Heart left ventricle (tissue), 16 donors: ENCODE results near the gene CCNL2. TPM values are rescaled to one million over a fixed set of nuclear protein-coding genes. Genes with fewer than 3 reads are reported as not detected.
"Not testable (repeated sequence)": the region's sequence is repeated elsewhere in the genome, so short reads cannot be mapped to it uniquely, and the experiment has no call there.

Experiments used
- ATAC-seq, 4 donors: fragments of 200-7000 bp; cut with Tn5 transposase; one replicate each; pipeline ENCODE4 v1.9.1; 2020 to 2022; ENCODE audit warnings: moderate library complexity in 4 of 4, mild to moderate bottlenecking in 3 of 4, moderate number of reproducible peaks in 1 of 4
- DNase-seq, 5 donors: peaks; one replicate each; pipeline ENCODE4 v3.0.0-alpha.2; 2020
- H3K27ac ChIP-seq, 12 donors: fragments of 200-600 bp; sonication (generic) in 4 of 12; one replicate each; pipeline versions ENCODE4 v1.5.0 to v1.8.0; 2016 to 2022; ENCODE audit warnings: mild to moderate bottlenecking in 2 of 12
- H3K27me3 ChIP-seq, 9 donors: fragments of 200-600 bp; sonication (generic) in 2 of 9; one replicate each; pipeline versions ENCODE4 v1.5.1 to v1.8.0; 2016 to 2022; ENCODE audit warnings: mild to moderate bottlenecking in 3 of 9
- H3K36me3 ChIP-seq, 9 donors: fragments of 200-600 bp; sonication (generic) in 2 of 9; one replicate each; pipeline versions ENCODE4 v1.5.0 to v1.8.0; 2018 to 2022; ENCODE audit warnings: mild to moderate bottlenecking in 2 of 9
- H3K4me1 ChIP-seq, 12 donors: fragments of 200-600 bp; sonication (generic) in 4 of 12; one replicate each; pipeline versions ENCODE4 v1.5.0 to v1.8.0; 2016 to 2022; ENCODE audit warnings: mild to moderate bottlenecking in 3 of 12
- H3K4me3 ChIP-seq, 12 donors: fragments of 200-600 bp; sonication (generic) in 4 of 12; one replicate each; pipeline versions ENCODE4 v1.5.0 to v1.8.0; 2017 to 2022; ENCODE audit warnings: mild to moderate bottlenecking in 9 of 12, moderate library complexity in 4 of 12
- H3K9me3 ChIP-seq, 12 donors: fragments of 200-600 bp; sonication (generic) in 4 of 12; one replicate each; pipeline versions ENCODE4 v1.5.0 to v1.8.0; 2016 to 2022; ENCODE audit warnings: mild to moderate bottlenecking in 1 of 12
- POLR2A ChIP-seq, 2 donors: fragments of 450-650 bp; IDR thresholded peaks; one replicate each; pipeline ENCODE4 v1.6.1; 2017; ENCODE audit warnings: antibody characterized with exemption in 2 of 2, mild to moderate bottlenecking in 2 of 2, moderate library complexity in 2 of 2
- WGBS, 4 donors: extraction: QIAGEN DNeasy Blood & Tissue Kit in 2 of 4; methylation state at CpG; one replicate each; pipeline versions ENCODE4 v1.1.5 to v1.1.7; 2013 to 2018; 5-methylcytosine and 5-hydroxymethylcytosine counted together
- intact Hi-C, 10 donors: fragments of 100-400 bp; cut with DNase I; formaldehyde crosslinking; loops; one replicate each; pipeline versions ENCODE4 v1.11.1 to v1.14.2; 2022
- polyA plus RNA-seq, 2 donors: library from polyadenylated mRNA; stranded (reverse); fragments of 200-250 nt; gene quantifications; one replicate each; pipeline ENCODE4 v1.2.3, GENCODE V29; 2013
- total RNA-seq, 9 donors: library from RNA; depleted of rRNA in 2 of 9; stranded (reverse); fragments of >200 nt in 2 of 9; fragmentation: NEBNext Ultra II Directional in 3 of 9; extraction: Animal tissue kit (Norgen Biotek cat#: 25700) in 3 of 9; gene quantifications; one replicate each; pipeline versions ENCODE4 v1.1.0 to v1.2.4, GENCODE V29; 2016 to 2023
- TF ChIP-seq, protein P1 (sequence below), 12 donors: fragments of 200-600 bp; sonication (generic) in 4 of 12; IDR thresholded peaks; one replicate each; pipeline versions ENCODE4 v1.5.0 to v1.8.0; 2018 to 2022; ENCODE audit warnings: antibody characterized with exemption in 12 of 12, mild to moderate bottlenecking in 5 of 12
- donor health status: ischemic (EF 13 %, LVEDD 7.1; RV severe dilation, severe dysfunction).
- donor health status: healthy with polysubstance abuse.
- donor health status: DM: no; HTN: yes; CAD: no.
- donor health status: DM: no; HTN: no; CAD: no.
- donor health status: ischemic (EF 25% LVEDD 6.9; RV normal size, moderate dysfunction).
- donor health status: ischemic (EF 25% LVEDD 5.7; RV mildly dilated, moderate dysfunction).
- donor health status: healthy.
- donor health status: DM: yes; HTN: yes; CAD: no.
- donor health status: ischemic (EF 35%, LVEDD 5.7; RV mildly dilated, moderate dysfunction).
- donor health status: nonischemic (EF 11% LVEDD 7.7; RV severe dilation, severe dysfunction).
- donor health status: DM: yes; HTN: yes; CAD: no.
- donor health status: PGD.
- donor health status: ischemic (EF 29% LVEDD 5.4; RV normal size, mild dysfunction).
- donor health status: nonischemic (EF 23%, LVEDD 6.1; RV moderate dilation, normal function).

CCNL2 gene
- total and polyA plus RNA-seq, 11 donors = 35.4 to 87.8 (median 50.7) TPM

DNA sequence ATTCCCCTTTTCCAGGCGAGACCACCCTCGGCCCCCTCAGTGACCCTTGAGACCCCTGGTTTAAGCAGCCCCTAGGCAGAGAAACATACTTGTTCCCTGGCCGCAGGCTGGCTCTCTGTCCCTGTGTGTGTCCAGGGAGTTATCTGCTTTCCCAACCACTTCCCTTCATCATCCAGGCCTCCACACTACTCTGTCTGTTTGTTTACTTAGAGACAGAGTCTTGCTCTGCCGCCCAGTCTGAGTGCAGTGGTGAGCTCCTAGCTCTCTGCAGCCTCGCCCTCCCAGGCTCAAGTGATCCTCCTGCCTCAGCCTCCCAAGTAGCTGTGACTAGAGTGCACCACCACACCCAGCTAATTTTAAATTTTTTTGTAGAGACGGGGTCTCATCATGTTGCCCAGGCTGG, 30.5 kb upstream of the CCNL2 start:
- Histone ChIP-seq H3K27ac (peak overlapping the region; percentile 73 to 99 (median 91)), H3K36me3 (no peaks in the 10 kb centered on the region), H3K27me3 (peaks cover 0 to 28% (median 4%) of the 10 kb centered on the region in 9 donors), H3K4me3 (no peak overlapping the region), H3K9me3 (no peaks in the 10 kb centered on the region), H3K4me1 (peaks cover 11 to 67% (median 57%) of the 10 kb centered on the region in 12 donors)
- intact Hi-C loops = loop anchor here in 1 of 10 donors (2.0 kb wide), 1 partner anchor 23 kb away; the partner anchor contains the start of gene MRPL20
- no peak for TF ChIP-seq POLR2A (IDR thresholded peaks at IDR 0.05)
- TF ChIP-seq, protein P1, sequence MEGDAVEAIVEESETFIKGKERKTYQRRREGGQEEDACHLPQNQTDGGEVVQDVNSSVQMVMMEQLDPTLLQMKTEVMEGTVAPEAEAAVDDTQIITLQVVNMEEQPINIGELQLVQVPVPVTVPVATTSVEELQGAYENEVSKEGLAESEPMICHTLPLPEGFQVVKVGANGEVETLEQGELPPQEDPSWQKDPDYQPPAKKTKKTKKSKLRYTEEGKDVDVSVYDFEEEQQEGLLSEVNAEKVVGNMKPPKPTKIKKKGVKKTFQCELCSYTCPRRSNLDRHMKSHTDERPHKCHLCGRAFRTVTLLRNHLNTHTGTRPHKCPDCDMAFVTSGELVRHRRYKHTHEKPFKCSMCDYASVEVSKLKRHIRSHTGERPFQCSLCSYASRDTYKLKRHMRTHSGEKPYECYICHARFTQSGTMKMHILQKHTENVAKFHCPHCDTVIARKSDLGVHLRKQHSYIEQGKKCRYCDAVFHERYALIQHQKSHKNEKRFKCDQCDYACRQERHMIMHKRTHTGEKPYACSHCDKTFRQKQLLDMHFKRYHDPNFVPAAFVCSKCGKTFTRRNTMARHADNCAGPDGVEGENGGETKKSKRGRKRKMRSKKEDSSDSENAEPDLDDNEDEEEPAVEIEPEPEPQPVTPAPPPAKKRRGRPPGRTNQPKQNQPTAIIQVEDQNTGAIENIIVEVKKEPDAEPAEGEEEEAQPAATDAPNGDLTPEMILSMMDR (IDR thresholded peaks at IDR 0.05) = no peak
- DNase-seq (peak in 2 of 5 donors; percentile 41 to 52), ATAC-seq (no peak)
- WGBS, 4 donors = 52 to 63% (median 61%) methylated on average over 6 of the region's 6 CpGs

DNA sequence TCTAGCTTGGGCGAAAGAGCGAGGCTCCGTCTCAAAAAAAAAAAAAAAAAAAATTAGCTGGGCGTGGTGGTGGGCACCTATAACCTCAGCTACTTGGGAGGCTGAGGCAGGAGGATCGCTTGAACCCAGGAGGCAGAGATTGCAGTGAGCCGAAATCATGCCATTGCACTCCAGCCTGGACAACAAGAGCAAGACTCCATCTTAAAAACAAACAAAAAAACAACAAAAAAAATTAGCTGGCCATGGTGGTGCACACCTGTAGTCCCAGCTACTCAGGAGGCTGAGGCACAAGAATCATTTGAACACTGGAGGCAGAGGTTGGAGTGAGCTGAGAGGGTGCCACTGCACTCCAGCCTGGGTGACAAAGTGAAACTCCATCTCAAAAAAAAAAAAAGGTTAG, 29.8 kb upstream of the CCNL2 start:
- ATAC-seq, DNase-seq, H3K4me3 ChIP-seq, H3K36me3 ChIP-seq, intact Hi-C loops, H3K9me3 ChIP-seq: not testable (repeated sequence)
- Histone ChIP-seq H3K27me3 (peaks cover 0 to 21% (median 0%) of the 10 kb centered on the region in 9 donors), H3K27ac (peak overlapping the region in 5 of 12 donors; percentile 73 to 96 (median 92)), H3K4me1 (peaks cover 8 to 60% (median 51%) of the 10 kb centered on the region in 12 donors)
- 93 to 97% (median 95%) methylated on average over 6 of the region's 6 CpGs for WGBS, 4 donors

DNA sequence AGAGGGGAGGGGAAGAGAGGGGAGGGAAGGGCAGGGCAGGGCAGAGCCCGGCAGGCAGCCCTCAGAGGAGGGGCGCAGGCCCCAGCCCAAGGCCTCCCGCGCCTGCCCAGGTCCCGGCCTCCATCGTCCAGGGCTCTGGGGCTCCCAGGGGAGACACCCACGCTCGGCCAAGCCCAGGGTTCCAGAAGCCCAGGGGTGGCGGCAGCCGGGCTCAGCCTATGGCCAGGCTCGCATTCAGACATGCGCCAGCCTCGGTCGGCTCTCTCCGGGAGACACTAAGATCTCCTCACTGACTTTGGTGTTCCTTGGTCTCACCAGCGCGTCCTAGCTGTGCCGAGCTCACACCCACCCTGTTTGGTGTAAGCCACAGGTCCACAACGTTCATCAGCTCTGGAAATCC, 29.0 kb upstream of the CCNL2 start:
- peak in 2 of 5 donors; percentile 24 to 64 for DNase-seq
- peaks cover 8 to 52% (median 43%) of the 10 kb centered on the region in 12 donors for H3K4me1 ChIP-seq
- no peak overlapping the region for H3K4me3 ChIP-seq
- no peak for TF ChIP-seq POLR2A (IDR thresholded peaks at IDR 0.05)
- TF ChIP-seq, protein P1 (IDR thresholded peaks at IDR 0.05) = no peak
- intact Hi-C loops = no loop called here
- peaks cover 0 to 14% (median 0%) of the 10 kb centered on the region in 9 donors for H3K27me3 ChIP-seq
- peak overlapping the region in 4 of 12 donors; percentile 40 to 96 (median 51) for H3K27ac ChIP-seq
- 75 to 78% (median 77%) methylated on average over 19 of the region's 19 CpGs for WGBS, 4 donors
- H3K36me3 ChIP-seq = no peaks in the 10 kb centered on the region
- ATAC-seq = no peak
- H3K9me3 ChIP-seq = no peaks in the 10 kb centered on the region

DNA sequence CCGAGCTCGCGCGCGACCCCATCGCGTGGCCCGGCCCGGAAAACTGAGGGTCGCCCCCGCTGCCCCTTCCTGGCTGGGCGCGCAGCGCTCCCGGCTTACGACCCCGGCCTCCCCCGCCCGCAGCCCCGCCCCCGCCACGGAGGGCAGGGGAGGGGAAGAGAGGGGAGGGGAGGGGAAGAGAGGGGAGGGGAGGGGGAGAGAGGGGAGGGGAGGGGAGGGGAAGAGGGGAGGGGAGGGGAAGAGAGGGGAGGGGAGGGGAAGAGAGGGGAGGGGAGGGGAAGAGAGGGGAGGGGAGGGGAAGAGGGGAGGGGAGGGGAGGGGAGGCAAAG, 28.6 kb upstream of the CCNL2 start:
- DNase-seq = no peak
- Histone ChIP-seq H3K27ac (peak overlapping the region in 5 of 12 donors; percentile 26 to 96 (median 43)), H3K4me1 (peaks cover 7 to 49% (median 39%) of the 10 kb centered on the region in 12 donors), H3K36me3 (no peaks in the 10 kb centered on the region), H3K9me3 (no peaks in the 10 kb centered on the region), H3K4me3 (peak overlapping the region; percentile 10 to 63 (median 50)), H3K27me3 (peaks cover 0 to 14% (median 0%) of the 10 kb centered on the region in 9 donors)
- 0 to 1% (median 0%) methylated on average over 6 to 21 of the region's 22 CpGs; no CpG with 5 or more reads in 1 of the 4 donors for WGBS, 4 donors
- no peak for ATAC-seq
- intact Hi-C loops = no loop called here
- no peak for TF ChIP-seq POLR2A (IDR thresholded peaks at IDR 0.05)
- TF ChIP-seq, protein P1 (IDR thresholded peaks at IDR 0.05) = no peak
